ENCODE results near the gene ZMYND11. TPM values are rescaled to one million over a fixed set of nuclear protein-coding genes. Genes with fewer than 3 reads are reported as not detected.

The ZMYND11 gene
- total and polyA plus RNA-seq, 2 of the 8 experiments (the other 6 are each of a cell fraction or from before 2014, with no cell fraction given) = 7.5 to 26.6 TPM

DNA sequence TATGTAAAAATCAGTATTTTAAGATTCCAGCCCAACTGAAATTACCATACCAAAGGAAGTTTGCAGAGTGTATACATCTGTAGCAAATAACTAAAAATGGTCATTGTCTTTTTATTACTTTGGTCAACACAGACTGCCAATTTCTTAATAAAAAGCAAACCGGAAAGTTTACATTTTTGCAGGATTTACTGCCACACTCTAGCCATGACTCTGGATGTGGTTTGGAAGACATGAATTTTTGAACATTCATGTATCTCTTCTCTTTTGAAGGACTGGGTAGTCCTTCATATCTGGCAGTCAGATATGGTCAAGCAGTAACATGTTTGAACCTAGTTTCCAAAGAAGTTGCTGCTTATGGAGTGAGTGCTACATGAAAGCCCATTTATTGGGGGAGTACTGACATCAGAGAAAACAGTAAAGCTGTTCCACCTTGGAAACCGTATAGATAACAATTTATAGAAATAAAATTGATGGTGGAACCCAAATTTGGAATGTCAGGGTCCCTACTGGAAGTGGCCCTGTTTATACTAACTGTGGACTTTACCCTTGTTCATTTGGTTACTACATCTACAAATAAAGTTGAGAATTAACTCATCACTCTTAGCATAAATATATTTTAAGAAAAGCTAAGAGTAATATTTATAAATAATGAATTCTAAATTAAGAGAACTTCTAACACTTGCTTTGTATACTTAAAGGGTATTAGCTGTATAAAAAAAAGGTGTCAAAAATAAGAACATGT lies 84.6 kb downstream of the ZMYND11 start:
- 80% methylated on average over 2 of the region's 2 CpGs; no CpG with 5 or more reads in 1 of the 2 experiments for whole genome bisulfite sequencing, 2 experiments (ENCODE audit: extremely low coverage in 1 of 2, insufficient coverage in 1 of 2, insufficient read length in 1 of 2, insufficient replicate concordance in 2 of 2, low coverage in 1 of 2, low lambda C conversion rate in 2 of 2, missing lambda C conversion rate in 1 of 2)
- POLR2A ChIA-PET (ENCODE audit: partially characterized antibody) = no interaction called here
- CTCF ChIA-PET (ENCODE audit: partially characterized antibody) = interaction anchor here (0.8 to 5.5 kb wide), 4 partner anchors 10 to 21 kb away, joined by 4 to 36 read pairs (median 10); no protein-coding TSS in a partner anchor

More for the DNA sequence above, 84.6 kb downstream of the ZMYND11 start:
- H3K9ac ChIP-seq (replicated peaks in 1 of 4; ENCODE audit: extremely low read depth in 1 of 4, low read depth in 3 of 4, low read length in 3 of 4) = no peak overlapping the region
- no peaks in the 10 kb centered on the region for H3K79me2 ChIP-seq (ENCODE audit: control insufficient read depth in 1 of 2, insufficient read depth in 2 of 2, low read length in 2 of 2)
- no peak overlapping the region for H3K18ac ChIP-seq (ENCODE audit: extremely low read depth, low read length)
- H4K5ac ChIP-seq (ENCODE audit: insufficient read length, low read depth, low read length) = no peak overlapping the region
- H3K27ac ChIP-seq (ENCODE audit: low read depth, low read length) = no peak overlapping the region
- no peak overlapping the region for H2BK12ac ChIP-seq (ENCODE audit: low read depth, low read length)
- H3K36me3 ChIP-seq (ENCODE audit: control insufficient read depth in 2 of 4, insufficient read depth in 4 of 4, low read length in 3 of 4) = no peaks in the 10 kb centered on the region
- no peaks in the 10 kb centered on the region for H3K79me1 ChIP-seq (ENCODE audit: low read depth, low read length)
- H2BK5ac ChIP-seq (ENCODE audit: low read depth, low read length) = no peak overlapping the region
- H3K4ac ChIP-seq (replicated peaks; ENCODE audit: insufficient read length, low read depth, low read length) = no peak overlapping the region
- H2AFZ ChIP-seq (ENCODE audit: low read length) = no peak overlapping the region
- no peak overlapping the region for H2BK120ac ChIP-seq (replicated peaks; ENCODE audit: low read depth, low read length)
- FAIRE-seq (no peak), DNase-seq (ENCODE audit: low read depth in 1 of 2, low spot score in 2 of 2) (no peak)
- H3K23ac ChIP-seq (ENCODE audit: insufficient read length) = no peak overlapping the region
- H4K20me1 ChIP-seq (replicated peaks in 1 of 2; ENCODE audit: control insufficient read depth in 1 of 2, insufficient read depth in 2 of 2, low read length in 2 of 2) = peaks cover 0 to 2% of the 10 kb centered on the region in 2 experiments
- H3K27me3 ChIP-seq (replicated peaks in 1 of 4; ENCODE audit: control insufficient read depth in 3 of 4, extremely low read depth in 1 of 4, insufficient read depth in 3 of 4, low read length in 3 of 4) = no peaks in the 10 kb centered on the region
- H4K8ac ChIP-seq (ENCODE audit: extremely low read depth, insufficient read depth, low read length) = no peak overlapping the region
- H3K23me2 ChIP-seq (ENCODE audit: low read depth, low read length) = no peaks in the 10 kb centered on the region
- H2BK15ac ChIP-seq (ENCODE audit: low read length) = no peak overlapping the region
- no peak overlapping the region for H3K56ac ChIP-seq (replicated peaks; ENCODE audit: insufficient read length, low read depth, low read length)
- H4K91ac ChIP-seq (replicated peaks; ENCODE audit: insufficient read length, low read length) = no peak overlapping the region
- no peak overlapping the region for H2AK5ac ChIP-seq (ENCODE audit: low read depth, low read length)
- H3K4me1 ChIP-seq (replicated peaks in 1 of 4; ENCODE audit: control insufficient read depth in 3 of 4, insufficient read depth in 4 of 4, low read length in 3 of 4) = no peaks in the 10 kb centered on the region
- H3K14ac ChIP-seq (ENCODE audit: insufficient read length) = no peak overlapping the region
- TF ChIP-seq NRF1 (IDR thresholded peaks at IDR 0.05; ENCODE audit: low read depth, low read length) = no peak
- no peak for TF ChIP-seq SUZ12 (IDR thresholded peaks at IDR 0.05; ENCODE audit: low read length)
- TF ChIP-seq RXRA (IDR thresholded peaks at IDR 0.05; ENCODE audit: insufficient read depth, low read depth, low read length) = no peak
- no peak for TF ChIP-seq RAD21 (IDR thresholded peaks at IDR 0.05 in 1 of 2, conservative IDR thresholded peaks at IDR 0.05 in 1 of 2; ENCODE audit: low read depth in 2 of 2, low read length in 2 of 2)
- no peak for TF ChIP-seq BRCA1 (IDR thresholded peaks at IDR 0.05; ENCODE audit: low read depth, low read length)
- TF ChIP-seq POLR2AphosphoS5 (IDR thresholded peaks at IDR 0.05; ENCODE audit: low read depth, low read length) = no peak
- TF ChIP-seq KDM5A (IDR thresholded peaks at IDR 0.05; ENCODE audit: low read length) = no peak
- TF ChIP-seq HDAC2 (IDR thresholded peaks at IDR 0.05; ENCODE audit: borderline replicate concordance in 1 of 2, low read depth in 2 of 2, low read length in 2 of 2) = no peak
- H3K9me3 ChIP-seq (ENCODE audit: insufficient read depth in 2 of 2, low read depth in 1 of 2, low read length in 1 of 2) = no peaks in the 10 kb centered on the region
- no peak overlapping the region for H2BK20ac ChIP-seq (ENCODE audit: low read length)
- no peak overlapping the region for H3K4me2 ChIP-seq (ENCODE audit: insufficient read depth in 1 of 2, low read depth in 2 of 2, low read length in 2 of 2)
- no peak overlapping the region for H3K4me3 ChIP-seq (ENCODE audit: extremely low read depth in 1 of 4, insufficient read depth in 2 of 4, low read depth in 3 of 4, low read length in 4 of 4)
